HCT116 (cell line): Measurements from ENCODE around the gene PRKN. TPM values are rescaled to one million over a fixed set of nuclear protein-coding genes. Genes with fewer than 3 reads are reported as not detected.

ENCODE experiments used
- ATAC-seq: fragments of 200-7000 bp; cut with Tn5 transposase; 2 replicates; pipeline ENCODE4 v1.9.1; 2020; ENCODE audit warnings: mild to moderate bottlenecking, moderate library complexity
- BruUV-seq: library from RNA; stranded (reverse); fragments of 400-500 nt; replicated peaks from 2 replicates; lab custom pipeline; 2021; lab: Mats Ljungman, UMichigan
- CTCF ChIA-PET: fragments of 300-600 bp; sonication (Branson Sonifier 250); formaldehyde crosslinking; loops from one replicate; lab custom pipeline; 2021; ENCODE audit warnings: antibody characterized with exemption; lab: Charles Lee
- POLR2A ChIA-PET: fragments of 300-600, 350-600 bp; sonication (Branson Sonifier 250); formaldehyde crosslinking; loops from one replicate; lab custom pipeline; 2021; ENCODE audit warnings: antibody characterized with exemption; lab: Charles Lee
- RAD21 ChIA-PET, 2 experiments: fragments of 300-600 bp; sonication (Branson Sonifier 250); formaldehyde crosslinking; loops; one replicate each; lab custom pipeline; 2023; ENCODE audit warnings: low total read pairs in 2 of 2; ENCODE audit not compliant: uncharacterized antibody in 2 of 2, unreplicated experiment in 2 of 2, low non-redundant PET in 1 of 2; lab: Charles Lee
- DNase-seq: peaks from one replicate; pipeline ENCODE4 v3.0.0-alpha.2; 2010; ENCODE audit warnings: low read depth, low spot score
- H2AFZ ChIP-seq: fragments of 200-600 bp; shearing (Covaris generic), sonication (generic); 2 replicates; pipeline ENCODE4 v1.6.1; 2017; ENCODE audit warnings: low read depth, mixed run types, mixed read lengths, antibody characterized with exemption, low read length; ENCODE audit not compliant: poor library complexity, severe bottlenecking
- H3K27ac ChIP-seq: 2 replicates; pipeline ENCODE4 v1.5.1; 2012; ENCODE audit warnings: low read depth, low read length
- H3K27me3 ChIP-seq: fragments of 200-600 bp; sonication (generic); 2 replicates; pipeline ENCODE4 v1.6.1; 2016; ENCODE audit warnings: mixed run types, low read length, mixed read lengths; ENCODE audit not compliant: insufficient read depth
- H3K36me3 ChIP-seq, 2 experiments: fragments of 200-500 bp in 1 of 2; fragments of 200-600 bp in 1 of 2; sonication (Bioruptor generic) in 1 of 2; sonication (generic) in 1 of 2; 2 replicates each; pipeline versions ENCODE4 v1.5.1 to v1.6.1; 2014 to 2016; ENCODE audit warnings: low read length in 2 of 2, inconsistent platforms in 1 of 2, mixed read lengths in 1 of 2, mixed run types in 1 of 2; ENCODE audit not compliant: insufficient read depth in 2 of 2, control insufficient read depth in 1 of 2
- H3K4me1 ChIP-seq, 2 experiments: fragments of 200-600 bp in 1 of 2; sonication (generic) in 1 of 2; 2 replicates each; pipeline versions ENCODE4 v1.5.1 to v1.6.1; 2012 to 2017; ENCODE audit warnings: low read length in 2 of 2, inconsistent platforms in 1 of 2, mild to moderate bottlenecking in 1 of 2, mixed read lengths in 1 of 2, mixed run types in 1 of 2, moderate library complexity in 1 of 2; ENCODE audit not compliant: insufficient read depth in 2 of 2, control insufficient read depth in 1 of 2
- H3K4me2 ChIP-seq: fragments of 200-600 bp; sonication (generic); 2 replicates; pipeline ENCODE4 v1.6.1; 2017; ENCODE audit warnings: mixed run types, low read length, mixed read lengths
- H3K4me3 ChIP-seq, 2 experiments: fragments of 200-600 bp in 1 of 2; sonication (generic) in 1 of 2; replicated peaks in 1 of 2; 2 replicates each; pipeline ENCODE4 v1.5.1; 2011 to 2016; ENCODE audit warnings: low read length in 2 of 2, control low read depth in 1 of 2, low read depth in 1 of 2, mild to moderate bottlenecking in 1 of 2, mixed read lengths in 1 of 2, mixed run types in 1 of 2
- H3K79me2 ChIP-seq: fragments of 200-600 bp; sonication (generic); 2 replicates; pipeline ENCODE4 v1.6.1; 2017; ENCODE audit warnings: mild to moderate bottlenecking, mixed run types, low read length, moderate library complexity, mixed read lengths; ENCODE audit not compliant: insufficient read depth
- H3K9ac ChIP-seq: fragments of 200-600 bp; sonication (generic); 2 replicates; pipeline ENCODE4 v1.6.1; 2016; ENCODE audit warnings: low read length, mixed read lengths
- H3K9me2 ChIP-seq: fragments of 200-600 bp; sonication (generic), shearing (Covaris generic); 2 replicates; pipeline ENCODE4 v1.6.1; 2017; ENCODE audit warnings: mixed run types, mild to moderate bottlenecking, moderate library complexity; ENCODE audit not compliant: insufficient read depth
- H3K9me3 ChIP-seq, 2 experiments: fragments of 200-500 bp in 1 of 2; fragments of 200-600 bp in 1 of 2; sonication (Bioruptor generic) in 1 of 2; sonication (generic) in 1 of 2; 2 replicates each; pipeline ENCODE4 v1.6.1; 2014 to 2017; ENCODE audit warnings: low read length in 2 of 2, mixed read lengths in 2 of 2, inconsistent platforms in 1 of 2, low read depth in 1 of 2, mild to moderate bottlenecking in 1 of 2, mixed run types in 1 of 2, moderate library complexity in 1 of 2; ENCODE audit not compliant: control insufficient read depth in 1 of 2, insufficient read depth in 1 of 2
- H4K20me1 ChIP-seq: fragments of 200-600 bp; sonication (generic), shearing (Covaris generic); 2 replicates; pipeline ENCODE4 v1.6.1; 2017; ENCODE audit warnings: mixed run types, mild to moderate bottlenecking, moderate library complexity; ENCODE audit not compliant: insufficient read depth
- CBX3 ChIP-seq: IDR thresholded peaks from 2 replicates; pipeline ENCODE4 v1.6.1; 2012; ENCODE audit warnings: low read depth
- ELF1 ChIP-seq: IDR thresholded peaks from 2 replicates; pipeline ENCODE4 v1.6.1; 2012; ENCODE audit warnings: low read depth, borderline replicate concordance
- EZH2 ChIP-seq: fragments of 200-600 bp; sonication (generic); IDR thresholded peaks from 2 replicates; pipeline ENCODE4 v1.6.1; 2017; ENCODE audit warnings: antibody characterized with exemption, mixed run types
- FOSL1 ChIP-seq: IDR thresholded peaks from 2 replicates; pipeline ENCODE4 v1.6.1; 2012; ENCODE audit warnings: low read depth
- POLR2A ChIP-seq: IDR thresholded peaks from 2 replicates; pipeline ENCODE4 v1.7.0; 2011; ENCODE audit warnings: borderline replicate concordance; ENCODE audit not compliant: insufficient read depth, insufficient read length; ENCODE audit errors: extremely low read depth
- RAD21 ChIP-seq: IDR thresholded peaks from 2 replicates; pipeline ENCODE4 v1.6.1; 2012; ENCODE audit warnings: low read depth, mild to moderate bottlenecking
- SIN3A ChIP-seq: IDR thresholded peaks from 2 replicates; pipeline ENCODE4 v1.6.1; 2012; ENCODE audit warnings: low read depth
- YY1 ChIP-seq: IDR thresholded peaks from 2 replicates; pipeline ENCODE4 v1.6.1; 2011; ENCODE audit warnings: low read length, low read depth, moderate library complexity, mild to moderate bottlenecking; ENCODE audit not compliant: insufficient replicate concordance; ENCODE audit errors: extremely low read depth
- ZFX ChIP-seq: fragments of 450-650 bp; IDR thresholded peaks from 2 replicates; pipeline ENCODE4 v1.6.1; 2017
- intact Hi-C: fragments of 100-400 bp; cut with micrococcal nuclease; formaldehyde crosslinking; loops from 2 replicates; pipeline ENCODE4 v1.10.0; 2022
- total RNA-seq: library from RNA; stranded (reverse); gene quantifications from one replicate; pipeline ENCODE4 v1.2.1, GENCODE V29; 2021; ENCODE audit not compliant: unreplicated experiment
- TF ChIP-seq, protein P1 (sequence below): IDR thresholded peaks from 2 replicates; pipeline ENCODE4 v1.6.1; 2012; ENCODE audit warnings: low read depth
- TF ChIP-seq, protein P2 (sequence below): IDR thresholded peaks from 2 replicates; pipeline ENCODE4 v1.6.1; 2011; ENCODE audit warnings: mild to moderate bottlenecking, low read length, moderate library complexity; ENCODE audit not compliant: insufficient replicate concordance; ENCODE audit errors: extremely low read depth
- TF ChIP-seq, protein P3 (sequence below): IDR thresholded peaks from 2 replicates; pipeline ENCODE4 v1.6.1; 2012

Gene PRKN
- total RNA-seq, 1 experiment from 2014 or later: 2.6 TPM

DNA sequence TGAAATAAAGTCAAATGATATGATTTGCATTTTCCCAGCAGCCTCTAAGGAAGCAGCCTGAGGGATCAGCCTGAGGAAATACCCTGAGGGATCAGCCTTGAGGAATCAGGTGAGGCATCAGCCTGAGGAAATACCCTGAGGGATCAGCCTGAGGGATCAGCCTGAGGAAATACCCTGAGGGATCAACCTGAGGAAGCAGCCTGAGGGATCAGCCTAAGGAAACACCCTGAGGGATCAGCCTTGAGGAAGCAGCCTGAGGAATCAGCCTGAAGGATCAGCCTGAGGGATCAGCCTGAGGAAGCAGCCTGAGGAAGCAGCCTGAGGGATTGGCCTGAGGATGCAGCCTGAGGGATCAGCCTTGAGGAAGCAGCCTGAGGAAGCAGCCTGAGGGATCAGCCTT lies 784.0 kb downstream of the PRKN start:
- Histone ChIP-seq H2AFZ (no peak overlapping the region), H3K9me2 (no peaks in the 10 kb centered on the region), H3K27ac (no peak overlapping the region), H3K4me2 (no peak overlapping the region), H3K79me2 (no peaks in the 10 kb centered on the region), H3K4me3 (no peak overlapping the region)
- ChIA-PET CTCF (no interaction called here), POLR2A (no interaction called here)
- TF ChIP-seq EZH2: no peak
- TF ChIP-seq RAD21: no peak
- TF ChIP-seq, protein P1, sequence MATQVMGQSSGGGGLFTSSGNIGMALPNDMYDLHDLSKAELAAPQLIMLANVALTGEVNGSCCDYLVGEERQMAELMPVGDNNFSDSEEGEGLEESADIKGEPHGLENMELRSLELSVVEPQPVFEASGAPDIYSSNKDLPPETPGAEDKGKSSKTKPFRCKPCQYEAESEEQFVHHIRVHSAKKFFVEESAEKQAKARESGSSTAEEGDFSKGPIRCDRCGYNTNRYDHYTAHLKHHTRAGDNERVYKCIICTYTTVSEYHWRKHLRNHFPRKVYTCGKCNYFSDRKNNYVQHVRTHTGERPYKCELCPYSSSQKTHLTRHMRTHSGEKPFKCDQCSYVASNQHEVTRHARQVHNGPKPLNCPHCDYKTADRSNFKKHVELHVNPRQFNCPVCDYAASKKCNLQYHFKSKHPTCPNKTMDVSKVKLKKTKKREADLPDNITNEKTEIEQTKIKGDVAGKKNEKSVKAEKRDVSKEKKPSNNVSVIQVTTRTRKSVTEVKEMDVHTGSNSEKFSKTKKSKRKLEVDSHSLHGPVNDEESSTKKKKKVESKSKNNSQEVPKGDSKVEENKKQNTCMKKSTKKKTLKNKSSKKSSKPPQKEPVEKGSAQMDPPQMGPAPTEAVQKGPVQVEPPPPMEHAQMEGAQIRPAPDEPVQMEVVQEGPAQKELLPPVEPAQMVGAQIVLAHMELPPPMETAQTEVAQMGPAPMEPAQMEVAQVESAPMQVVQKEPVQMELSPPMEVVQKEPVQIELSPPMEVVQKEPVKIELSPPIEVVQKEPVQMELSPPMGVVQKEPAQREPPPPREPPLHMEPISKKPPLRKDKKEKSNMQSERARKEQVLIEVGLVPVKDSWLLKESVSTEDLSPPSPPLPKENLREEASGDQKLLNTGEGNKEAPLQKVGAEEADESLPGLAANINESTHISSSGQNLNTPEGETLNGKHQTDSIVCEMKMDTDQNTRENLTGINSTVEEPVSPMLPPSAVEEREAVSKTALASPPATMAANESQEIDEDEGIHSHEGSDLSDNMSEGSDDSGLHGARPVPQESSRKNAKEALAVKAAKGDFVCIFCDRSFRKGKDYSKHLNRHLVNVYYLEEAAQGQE: no peak
- TF ChIP-seq, protein P2, sequence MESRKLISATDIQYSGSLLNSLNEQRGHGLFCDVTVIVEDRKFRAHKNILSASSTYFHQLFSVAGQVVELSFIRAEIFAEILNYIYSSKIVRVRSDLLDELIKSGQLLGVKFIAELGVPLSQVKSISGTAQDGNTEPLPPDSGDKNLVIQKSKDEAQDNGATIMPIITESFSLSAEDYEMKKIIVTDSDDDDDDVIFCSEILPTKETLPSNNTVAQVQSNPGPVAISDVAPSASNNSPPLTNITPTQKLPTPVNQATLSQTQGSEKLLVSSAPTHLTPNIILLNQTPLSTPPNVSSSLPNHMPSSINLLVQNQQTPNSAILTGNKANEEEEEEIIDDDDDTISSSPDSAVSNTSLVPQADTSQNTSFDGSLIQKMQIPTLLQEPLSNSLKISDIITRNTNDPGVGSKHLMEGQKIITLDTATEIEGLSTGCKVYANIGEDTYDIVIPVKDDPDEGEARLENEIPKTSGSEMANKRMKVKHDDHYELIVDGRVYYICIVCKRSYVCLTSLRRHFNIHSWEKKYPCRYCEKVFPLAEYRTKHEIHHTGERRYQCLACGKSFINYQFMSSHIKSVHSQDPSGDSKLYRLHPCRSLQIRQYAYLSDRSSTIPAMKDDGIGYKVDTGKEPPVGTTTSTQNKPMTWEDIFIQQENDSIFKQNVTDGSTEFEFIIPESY: no peak
- no peak for TF ChIP-seq POLR2A
- TF ChIP-seq, protein P3, sequence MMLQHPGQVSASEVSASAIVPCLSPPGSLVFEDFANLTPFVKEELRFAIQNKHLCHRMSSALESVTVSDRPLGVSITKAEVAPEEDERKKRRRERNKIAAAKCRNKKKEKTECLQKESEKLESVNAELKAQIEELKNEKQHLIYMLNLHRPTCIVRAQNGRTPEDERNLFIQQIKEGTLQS: no peak
- TF ChIP-seq YY1: no peak
- TF ChIP-seq CBX3: no peak
- TF ChIP-seq SIN3A: no peak
- TF ChIP-seq FOSL1: no peak
- no peak for TF ChIP-seq ELF1
- TF ChIP-seq ZFX: no peak
- TF ChIP-seq, all 23 proteins: peak for 0
- no peak for ATAC-seq
- Histone ChIP-seq H3K9me3 (no peaks in the 10 kb centered on the region), H3K4me1 (no peaks in the 10 kb centered on the region), H3K27me3 (no peaks in the 10 kb centered on the region), H4K20me1 (no peaks in the 10 kb centered on the region), H3K36me3 (no peaks in the 10 kb centered on the region), H3K9ac (no peak overlapping the region)
- intact Hi-C loops: no loop called here
- BruUV-seq: no TSS peak
- RAD21 ChIA-PET: no interaction called here
- no peak for DNase-seq
